EL (cell line): Measurements from ENCODE around the gene CDK18.
A peak's percentile ranks its signal among the peaks of the same experiment; 100 is the strongest.

Experiments
- DNase-seq: peaks from one replicate; pipeline ENCODE4 v3.0.0-alpha.2; 2016

Gene CDK18

DNA sequence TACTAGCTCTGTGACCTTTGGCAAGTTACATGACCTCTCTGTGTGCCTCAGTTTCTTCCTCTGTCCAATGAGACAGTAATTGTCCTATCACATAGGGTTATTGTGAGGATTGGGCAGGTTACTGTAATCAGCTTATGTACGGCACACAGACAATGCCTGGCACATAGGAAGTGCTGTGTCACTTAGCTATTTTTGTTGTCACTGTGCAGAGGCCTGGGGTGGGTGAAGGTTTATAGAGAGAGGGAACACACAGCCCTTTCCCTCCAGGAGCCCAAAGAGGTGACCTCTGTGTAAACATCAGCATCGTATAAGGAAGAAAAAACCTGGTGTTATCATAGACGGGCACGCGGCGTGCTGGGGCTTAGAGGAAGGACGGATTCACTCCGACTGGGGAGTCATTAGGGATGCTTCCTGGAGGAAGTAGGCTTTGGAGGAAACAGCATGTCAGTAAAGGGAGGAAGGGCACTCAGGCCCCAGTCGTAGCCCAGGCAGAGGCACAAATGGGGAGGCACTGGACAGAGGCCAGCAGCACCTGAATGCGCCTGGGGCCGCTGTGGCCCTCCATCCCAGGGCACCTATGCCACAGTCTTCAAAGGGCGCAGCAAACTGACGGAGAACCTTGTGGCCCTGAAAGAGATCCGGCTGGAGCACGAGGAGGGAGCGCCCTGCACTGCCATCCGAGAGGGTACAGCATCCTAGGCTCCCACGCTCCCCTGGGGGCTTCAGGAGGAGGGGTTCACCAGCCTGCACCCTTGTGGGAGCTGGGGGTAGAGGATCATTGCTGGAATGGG is 21.2 kb downstream of the CDK18 start:
- no peak for DNase-seq

DNA sequence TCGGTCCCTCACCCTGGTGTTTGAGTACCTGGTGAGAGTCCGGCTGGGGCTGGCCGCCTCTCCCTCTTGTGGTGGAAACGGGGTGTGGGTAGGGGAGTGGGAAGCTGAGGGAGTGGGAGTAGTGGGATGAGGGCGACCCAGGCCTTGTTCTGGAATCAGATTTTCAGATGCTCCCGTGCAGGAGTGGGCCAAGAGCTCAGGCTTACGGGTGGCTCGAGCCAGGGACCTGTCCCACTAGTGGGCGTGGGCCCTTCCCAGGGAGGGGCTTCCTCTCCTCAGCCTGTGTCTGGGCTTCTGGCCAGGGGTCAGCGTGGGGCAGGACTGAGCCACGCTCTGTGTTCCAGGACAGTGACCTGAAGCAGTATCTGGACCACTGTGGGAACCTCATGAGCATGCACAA is 22.0 kb downstream of the CDK18 start:
- no peak for DNase-seq

DNA sequence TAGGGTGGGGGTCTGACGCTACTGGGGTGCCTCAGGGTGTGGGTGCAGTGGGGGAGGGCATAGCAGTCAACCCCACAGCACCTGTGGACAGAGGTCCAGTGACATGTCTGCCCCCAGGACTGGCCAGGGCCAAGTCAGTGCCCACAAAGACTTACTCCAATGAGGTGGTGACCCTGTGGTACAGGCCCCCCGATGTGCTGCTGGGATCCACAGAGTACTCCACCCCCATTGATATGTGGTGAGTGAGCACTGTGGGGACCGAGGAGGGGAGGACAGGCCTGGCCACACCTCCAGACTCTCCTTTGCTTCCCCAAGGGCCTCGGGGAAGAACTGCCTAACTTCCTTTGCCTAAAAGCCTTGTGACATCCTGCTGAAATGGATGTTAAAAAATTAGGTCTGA is 23.5 kb downstream of the CDK18 start:
- no peak for DNase-seq

DNA sequence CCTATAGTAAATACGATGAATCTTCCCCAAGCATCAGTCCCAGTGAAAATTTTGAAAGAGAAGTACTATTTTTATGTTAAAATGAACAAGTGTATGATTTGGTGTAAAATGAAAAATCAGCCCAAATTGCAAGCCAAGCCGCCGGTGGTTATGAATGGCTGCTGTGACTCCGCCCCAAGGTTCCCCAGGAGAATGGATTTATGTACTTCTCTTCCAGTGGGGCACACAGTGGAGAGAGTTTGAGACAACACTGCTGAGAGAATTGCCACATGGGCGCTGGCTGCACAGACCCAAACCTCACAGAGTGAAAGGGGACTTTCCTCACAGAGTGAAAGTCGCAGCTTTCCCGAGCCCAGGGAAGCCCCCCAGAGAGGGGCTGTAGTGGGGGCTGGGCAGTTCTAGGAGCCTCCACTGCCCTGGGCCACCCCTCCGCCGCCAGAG is 24.0 kb downstream of the CDK18 start:
- DNase-seq: peak; percentile 21

DNA sequence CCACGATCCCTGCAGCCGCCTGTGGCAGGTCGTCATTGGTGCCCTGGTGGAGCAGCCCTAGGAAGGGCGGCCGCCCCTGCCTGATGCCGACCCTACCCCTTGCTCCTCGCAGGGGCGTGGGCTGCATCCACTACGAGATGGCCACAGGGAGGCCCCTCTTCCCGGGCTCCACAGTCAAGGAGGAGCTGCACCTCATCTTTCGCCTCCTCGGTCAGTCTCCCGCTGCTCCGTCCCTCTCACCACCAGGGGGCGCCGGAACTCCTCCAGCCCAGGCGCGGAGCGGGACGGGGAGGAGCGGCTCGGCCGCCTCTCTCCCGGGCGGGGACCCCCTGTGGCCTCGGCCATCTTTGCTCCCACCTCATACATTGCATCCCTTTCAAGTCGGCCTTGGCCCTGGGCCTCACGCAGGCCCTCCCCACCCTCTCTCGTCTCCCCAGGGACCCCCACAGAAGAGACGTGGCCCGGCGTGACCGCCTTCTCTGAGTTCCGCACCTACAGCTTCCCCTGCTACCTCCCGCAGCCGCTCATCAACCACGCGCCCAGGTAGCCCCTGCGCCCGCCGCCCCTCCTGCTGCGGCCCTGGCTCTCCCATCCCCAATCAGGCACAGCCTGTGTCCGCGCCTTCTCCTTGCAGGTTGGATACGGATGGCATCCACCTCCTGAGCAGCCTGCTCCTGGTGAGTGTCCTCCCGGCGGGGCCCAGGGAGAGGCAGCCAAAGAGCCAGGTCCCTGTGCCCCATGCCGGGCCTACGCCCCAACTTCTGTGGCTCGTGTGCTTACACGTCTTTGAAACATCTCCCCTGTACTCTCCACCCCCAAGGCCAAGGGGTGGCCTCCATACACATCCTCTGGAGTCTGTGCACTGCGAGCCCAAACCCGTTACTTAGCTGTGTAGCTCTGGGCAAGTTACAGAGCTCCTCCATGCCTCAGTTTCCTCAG is 24.7 kb downstream of the CDK18 start:
- peak; percentile 76 for DNase-seq

DNA sequence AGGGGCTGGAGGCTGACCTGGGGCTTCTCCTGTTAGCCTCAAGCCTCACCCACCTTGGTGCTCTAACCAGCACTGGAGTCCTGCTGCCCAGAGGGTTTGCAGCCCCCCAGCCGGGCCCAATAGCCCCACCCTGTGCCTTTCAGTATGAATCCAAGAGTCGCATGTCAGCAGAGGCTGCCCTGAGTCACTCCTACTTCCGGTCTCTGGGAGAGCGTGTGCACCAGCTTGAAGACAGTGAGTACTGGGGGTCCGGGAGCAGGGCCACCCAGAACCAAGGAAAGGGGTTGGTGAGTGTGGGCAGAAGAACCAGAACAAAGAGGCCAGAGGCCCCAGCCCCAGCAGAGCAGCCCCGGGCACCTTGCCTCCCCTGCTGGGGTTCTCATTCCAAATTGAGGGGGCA is 25.6 kb downstream of the CDK18 start:
- peak; percentile 43 for DNase-seq

DNA sequence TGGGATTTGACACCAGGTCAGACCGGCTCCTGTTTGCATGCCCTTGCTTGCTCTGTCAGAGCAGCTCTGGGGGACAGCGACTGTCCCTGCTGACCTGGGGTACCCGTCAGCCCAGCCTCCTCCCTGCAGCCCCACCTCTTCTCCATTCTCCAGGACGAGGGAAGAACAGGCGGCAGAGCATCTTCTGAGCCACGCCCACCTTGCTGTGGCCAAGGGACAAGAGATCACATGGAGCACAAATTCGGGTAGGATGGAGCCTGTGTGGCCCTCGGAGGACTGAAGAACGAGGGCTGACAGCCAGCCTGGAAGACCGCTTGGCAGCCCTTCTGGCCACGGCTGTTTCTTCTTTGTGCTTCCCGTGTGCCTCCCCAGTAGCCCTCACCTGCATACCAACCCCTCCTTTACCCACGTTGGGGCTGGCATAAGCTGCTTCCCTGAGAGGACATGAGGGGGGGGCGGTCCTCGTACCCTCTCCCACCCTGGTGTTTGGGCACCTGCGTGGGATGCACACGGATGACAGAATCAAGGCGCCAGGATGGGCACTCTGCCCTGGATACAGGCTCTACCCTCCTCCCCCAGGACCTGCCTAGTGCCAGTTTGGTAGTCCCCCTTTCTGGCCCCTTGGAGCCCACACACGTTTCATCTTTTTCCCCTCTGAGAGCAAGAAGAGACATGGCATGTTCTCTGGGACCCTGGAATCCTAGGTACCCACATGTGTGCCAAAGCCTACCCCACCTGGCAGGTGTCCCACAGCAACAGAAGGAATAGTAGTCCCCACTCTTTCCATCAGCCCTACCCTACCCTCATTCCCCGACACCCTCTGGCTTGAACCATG is 26.9 kb downstream of the CDK18 start:
- DNase-seq: no peak

DNA sequence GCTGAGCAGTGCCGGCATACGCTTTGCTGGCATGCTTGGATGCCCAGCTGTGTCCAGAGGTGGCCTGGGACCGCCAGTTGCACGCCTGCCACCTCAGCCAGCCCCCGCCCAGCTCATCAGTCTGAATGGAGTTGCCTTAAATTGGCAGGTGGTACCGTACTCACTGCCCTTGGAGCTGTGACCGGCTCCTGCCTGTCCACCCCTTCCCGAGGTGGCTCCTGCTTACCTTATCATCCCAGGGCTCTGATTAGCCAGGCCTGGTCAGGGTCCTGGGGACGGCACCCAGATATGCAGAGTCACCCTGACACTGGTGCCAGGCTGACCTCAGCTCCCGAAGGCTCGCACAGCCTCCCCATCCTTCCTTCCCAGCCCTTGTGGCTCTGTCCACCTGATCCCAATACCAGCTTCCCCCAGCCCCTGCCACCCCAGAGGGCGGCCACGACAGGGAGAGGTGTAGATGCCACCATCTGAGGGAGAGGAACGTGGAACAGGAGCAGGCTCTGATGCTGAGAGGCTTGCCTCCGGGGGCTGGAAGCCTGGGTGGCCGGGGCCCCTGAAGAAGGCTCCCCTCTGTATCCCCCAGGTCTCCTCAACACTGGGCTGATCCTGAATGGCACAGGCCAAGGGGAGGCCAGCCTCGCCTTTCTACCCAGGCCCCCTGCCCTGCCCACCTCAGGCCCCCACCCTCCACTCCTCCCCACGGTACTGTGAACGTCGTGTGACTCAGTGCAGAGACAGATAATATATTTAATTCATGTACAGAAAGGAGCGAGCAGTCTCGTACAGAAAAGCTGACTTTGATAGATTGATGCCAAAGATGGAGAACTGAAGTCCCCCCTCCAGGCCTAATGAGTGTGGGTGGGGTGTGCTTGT is 27.8 kb downstream of the CDK18 start:
- no peak for DNase-seq

DNA sequence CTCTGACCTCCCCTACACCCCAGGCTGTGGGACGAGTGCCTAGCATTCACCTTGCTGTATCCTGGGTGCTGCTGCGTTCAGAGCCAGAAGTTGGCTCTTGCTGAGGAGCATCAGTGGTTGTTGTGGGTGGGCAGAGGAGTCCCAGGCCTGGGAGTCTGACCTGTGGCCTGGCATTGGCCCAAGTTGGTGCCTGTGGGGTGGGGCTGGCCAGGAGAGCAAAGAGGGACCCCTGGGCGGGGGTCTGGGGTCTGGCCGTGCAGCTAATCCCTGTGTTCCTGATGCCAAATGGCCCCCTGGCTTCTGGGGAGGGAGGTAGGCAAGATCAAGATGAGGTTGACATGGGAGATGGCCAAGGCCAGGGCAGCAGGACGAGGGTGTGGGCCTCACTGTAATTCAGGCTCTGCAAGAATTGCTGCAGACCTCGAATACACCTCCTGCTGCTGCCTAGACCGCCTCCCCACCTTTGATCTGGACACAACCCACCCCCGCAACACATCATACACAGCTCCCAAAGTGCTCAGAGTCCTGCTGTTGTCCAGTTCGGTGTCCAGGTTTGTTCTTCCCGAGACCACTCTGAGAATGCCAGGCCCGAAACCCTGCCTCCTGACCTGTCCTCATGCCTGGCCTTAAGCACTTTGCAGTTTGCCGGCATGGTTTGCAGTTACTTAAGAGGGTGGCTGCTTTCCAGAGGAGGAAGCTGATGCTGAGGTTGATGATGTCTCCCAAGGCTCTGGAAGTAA is 28.7 kb downstream of the CDK18 start:
- DNase-seq: no peak

DNA sequence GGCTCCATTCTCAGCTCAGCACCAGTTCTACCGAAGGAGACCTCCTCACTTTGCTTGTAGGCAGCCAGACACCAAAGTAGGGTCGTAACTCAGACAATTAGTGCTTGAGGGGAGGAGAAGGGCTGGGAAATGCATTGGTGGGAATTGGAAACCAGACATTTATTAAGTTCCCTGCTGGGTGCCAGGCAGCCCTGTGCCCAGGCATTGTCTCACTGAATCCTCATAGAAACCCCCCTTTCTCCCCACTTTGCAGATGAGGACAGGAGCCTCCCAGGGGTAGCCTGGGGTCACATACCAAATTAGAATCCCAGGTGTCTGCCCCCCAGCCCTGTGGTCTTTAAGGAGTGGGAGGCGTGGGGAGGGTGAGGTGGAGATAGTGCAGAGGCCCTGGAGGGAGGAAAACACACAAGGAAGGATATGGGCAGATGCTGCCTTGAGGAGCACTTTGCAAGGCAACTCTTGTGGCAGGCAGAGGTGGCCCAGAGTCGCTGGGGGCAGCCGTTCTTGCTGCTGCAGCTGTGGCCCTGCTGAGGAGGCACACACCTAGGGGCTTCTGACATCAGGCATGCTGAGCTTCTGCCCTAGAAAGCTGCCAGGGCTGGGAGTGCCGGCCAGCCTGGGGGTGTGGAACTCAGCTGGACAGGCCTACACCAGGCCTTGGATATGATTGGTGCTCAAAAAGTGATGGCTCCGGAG is 29.4 kb downstream of the CDK18 start:
- DNase-seq: no peak

DNA sequence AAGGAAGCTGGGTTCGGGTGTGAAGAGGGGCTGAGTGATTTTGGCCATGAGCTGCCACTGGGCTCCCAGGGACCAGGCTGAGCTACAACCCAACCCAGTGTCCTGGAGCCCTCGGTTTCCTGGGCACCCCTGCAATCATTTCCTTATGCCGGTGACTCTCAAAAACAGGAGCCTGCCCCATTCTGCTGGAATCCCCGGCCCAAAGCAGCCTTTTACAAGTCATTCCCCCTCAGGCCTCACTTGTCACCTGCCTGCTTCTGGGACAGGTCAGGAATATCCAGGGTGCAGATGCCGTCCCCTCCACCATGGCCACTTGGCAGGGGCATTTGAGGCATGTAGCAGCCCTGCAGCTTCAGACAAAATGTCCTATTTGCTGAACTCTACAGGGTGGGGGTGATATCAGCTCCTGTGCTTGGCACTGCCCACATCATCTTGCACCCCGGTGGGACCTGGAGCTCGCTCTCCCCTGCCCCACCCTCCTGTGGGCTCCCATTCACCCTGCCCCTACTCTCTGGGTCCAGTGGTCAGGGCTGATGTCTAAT is 30.0 kb downstream of the CDK18 start:
- DNase-seq: no peak

DNA sequence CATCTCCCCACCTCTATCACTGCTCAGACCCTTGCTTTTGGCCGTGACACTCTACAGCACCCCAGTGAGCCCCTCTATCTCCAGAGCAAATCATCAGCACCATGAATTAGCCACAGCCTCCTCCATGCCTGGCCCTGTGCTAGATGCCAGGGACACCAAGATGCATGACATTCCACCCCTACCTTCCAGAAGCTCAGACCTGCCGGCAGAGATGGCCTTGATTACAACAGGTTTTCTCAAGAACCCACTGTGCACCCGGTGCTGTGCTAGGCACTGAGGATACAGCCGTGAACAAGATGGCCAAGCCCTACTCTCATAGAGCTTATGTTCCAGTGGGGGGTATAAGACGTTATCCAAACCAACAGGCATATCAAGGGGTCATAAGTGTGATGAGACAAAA is 30.6 kb downstream of the CDK18 start:
- DNase-seq: no peak

DNA sequence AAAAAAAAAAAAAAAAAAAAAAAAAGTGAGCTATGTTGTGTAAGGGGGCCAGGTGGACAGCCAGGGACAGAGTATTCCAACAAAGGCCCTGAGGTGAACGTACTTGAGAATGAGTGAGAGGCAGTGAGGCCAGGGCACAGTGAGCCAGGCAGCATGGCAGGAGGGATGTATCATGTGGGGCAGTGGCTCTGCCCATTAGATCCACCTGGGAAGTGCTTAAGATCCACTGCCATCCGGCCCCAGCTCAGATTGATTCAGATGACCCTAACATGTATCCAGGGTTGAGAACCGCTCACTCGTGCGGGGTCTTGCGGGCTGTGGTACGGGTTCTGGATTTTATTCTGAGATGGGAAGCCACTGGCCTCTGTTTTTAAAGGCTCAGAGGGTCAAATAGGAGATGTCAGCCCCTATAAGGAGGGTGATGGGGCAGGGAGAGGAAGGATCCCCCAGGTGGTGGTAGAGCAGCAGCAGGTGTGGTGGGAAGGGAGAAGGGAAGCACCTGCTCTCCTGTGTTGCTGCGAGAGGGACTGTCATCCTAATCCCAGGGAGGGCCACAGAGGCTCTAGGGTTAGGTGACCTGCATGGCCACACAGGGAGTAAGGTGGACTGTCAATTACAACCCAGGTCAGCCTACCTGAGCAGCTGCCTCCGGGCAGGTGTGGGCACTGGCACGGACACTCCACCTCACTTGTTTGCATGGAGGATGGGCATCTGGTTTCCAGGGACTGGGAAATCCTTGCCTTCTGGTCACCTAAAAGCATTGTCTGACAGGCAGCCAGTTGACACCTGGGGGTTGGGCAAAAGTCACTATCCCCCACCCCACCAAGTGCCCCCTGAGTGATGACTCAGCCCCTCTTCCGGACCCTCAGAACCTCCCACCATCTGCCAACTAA is 31.6 kb downstream of the CDK18 start:
- no peak for DNase-seq

DNA sequence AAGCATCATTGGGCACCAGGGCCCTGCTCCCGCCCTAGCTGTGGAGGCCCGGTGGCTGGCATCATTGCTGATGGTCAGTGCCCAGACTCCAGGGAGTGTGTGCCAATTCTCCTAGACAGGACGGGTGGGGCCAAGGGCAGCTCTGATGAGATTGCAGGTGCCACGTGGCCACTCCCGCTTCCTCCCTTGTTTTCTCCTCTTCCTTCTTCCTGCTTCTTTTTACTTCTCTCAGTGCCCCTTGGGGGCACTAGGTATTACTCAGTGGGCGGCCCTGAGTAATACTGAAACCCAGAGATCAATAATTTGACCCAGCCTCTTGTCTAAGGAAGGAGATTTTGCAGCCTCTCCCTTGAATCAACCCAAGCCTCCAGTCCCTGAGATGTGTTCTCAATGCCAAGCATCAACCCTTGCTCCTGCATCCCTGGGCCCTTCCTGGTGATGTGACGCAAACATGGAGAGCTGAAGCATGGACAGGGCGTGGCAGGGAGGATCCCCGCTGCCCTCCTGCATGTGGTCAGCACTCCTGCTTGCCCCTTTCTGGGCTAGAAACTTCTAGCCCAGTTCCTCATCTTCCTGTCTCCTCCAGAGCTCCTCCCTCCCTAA is 32.4 kb downstream of the CDK18 start:
- DNase-seq: no peak

DNA sequence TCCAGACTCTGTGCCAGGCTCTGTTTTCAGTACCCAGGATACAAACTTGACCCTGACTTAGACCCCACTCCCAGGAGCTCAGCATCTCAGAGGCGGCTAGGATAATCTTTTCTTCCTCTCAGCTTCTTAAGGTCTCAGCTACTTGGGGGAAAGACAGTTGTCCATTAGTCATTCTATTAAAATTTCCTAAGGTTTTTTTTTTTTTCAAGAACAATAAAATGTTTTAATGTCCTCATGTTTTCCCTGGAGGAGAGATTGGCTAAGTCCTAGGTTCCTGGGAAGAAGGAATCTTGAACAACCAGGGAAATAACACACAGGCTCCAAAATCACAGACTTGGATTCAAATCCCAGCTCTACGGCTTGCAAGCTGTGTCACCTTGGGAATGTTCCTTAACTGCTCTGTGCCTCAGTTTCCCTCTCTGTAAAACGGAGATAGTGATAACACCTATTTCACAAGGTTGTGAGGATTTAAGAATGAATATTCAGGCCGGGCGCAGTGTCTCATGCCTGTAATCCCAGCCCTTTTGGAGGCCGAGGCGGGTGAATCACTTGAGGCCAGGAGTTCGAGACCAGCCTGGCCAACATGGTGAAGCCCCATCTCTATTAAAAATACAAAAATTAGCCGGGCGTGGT is 33.0 kb downstream of the CDK18 start:
- DNase-seq: peak; percentile 43

DNA sequence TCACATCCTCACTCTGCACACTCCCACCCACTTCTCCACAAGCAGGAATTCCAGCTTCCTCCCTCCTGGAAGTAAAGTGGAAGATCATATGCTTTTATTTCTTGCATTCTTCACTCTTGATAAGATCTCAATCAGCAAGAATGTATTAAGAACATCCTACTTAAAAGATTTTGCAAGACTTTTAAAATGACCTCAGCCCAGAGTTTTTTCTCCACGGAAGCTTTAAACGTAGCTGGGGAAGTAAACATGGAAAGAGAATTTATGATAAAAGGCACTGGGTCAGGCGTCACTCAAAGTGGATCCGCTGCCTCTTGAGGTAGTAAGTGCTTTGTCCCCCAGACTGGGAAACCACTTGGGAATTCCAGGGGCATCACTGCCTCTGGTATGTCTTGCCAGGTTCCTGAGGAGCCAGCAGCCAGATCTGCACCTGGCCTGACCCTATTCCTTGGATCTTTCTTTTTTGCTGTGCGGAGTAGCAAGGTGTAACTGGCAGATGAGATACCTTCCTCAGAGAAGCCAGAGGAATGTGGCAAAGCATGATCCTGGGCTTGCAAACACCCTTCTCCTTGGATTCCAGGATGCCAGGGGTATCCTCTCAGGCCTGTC is 33.9 kb downstream of the CDK18 start:
- peak; percentile 55 for DNase-seq

DNA sequence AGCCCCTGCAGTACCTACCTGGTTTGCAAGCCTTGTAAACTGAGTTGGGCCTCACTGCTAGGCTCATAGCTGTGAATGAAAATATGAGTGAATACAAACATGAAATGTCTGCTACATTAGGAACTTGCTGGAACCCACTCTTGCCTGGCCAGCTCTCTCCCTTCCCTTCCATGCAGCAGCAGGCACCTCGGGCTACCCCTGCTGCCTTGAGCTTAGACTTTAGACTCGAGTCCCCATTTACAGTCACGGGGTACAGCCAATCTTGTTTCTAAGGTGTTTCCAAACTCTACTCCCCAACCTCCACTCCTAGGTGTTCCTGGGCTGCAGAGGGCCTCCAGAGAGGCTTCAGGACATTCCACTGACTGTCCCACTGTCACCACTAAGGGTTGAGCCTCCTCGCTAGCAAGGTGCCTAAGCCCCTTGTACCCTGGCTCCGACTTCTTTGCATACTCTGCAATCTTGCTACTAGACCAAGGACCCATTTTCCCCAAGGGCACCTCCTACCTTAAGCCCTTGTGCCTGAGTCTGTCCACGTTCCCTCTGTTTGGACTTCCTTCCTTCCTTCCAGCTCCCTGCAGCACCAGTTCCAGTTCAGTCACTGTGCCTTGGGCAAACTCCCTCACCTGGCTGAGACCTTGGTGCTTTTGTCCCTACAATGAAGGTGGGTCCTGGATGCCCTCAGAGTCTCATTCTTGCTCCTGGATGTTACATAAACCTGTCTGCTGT is 36.9 kb downstream of the CDK18 start:
- no peak for DNase-seq
